Hindlimb muscle (tissue), 1 donor: ENCODE data around the gene KLRF1. TPM values are rescaled to one million over a fixed set of nuclear protein-coding genes. Genes with fewer than 3 reads are reported as not detected.

Experiments used
- DNase-seq: peaks from one replicate; pipeline ENCODE4 v3.0.0-alpha.2; 2013
- polyA plus RNA-seq: library from polyadenylated mRNA; unstranded; fragments of 120-200 nt; gene quantifications from one replicate; pipeline ENCODE4 v1.2.1, GENCODE V29; 2013; ENCODE audit not compliant: insufficient read length

Gene KLRF1, protein sequence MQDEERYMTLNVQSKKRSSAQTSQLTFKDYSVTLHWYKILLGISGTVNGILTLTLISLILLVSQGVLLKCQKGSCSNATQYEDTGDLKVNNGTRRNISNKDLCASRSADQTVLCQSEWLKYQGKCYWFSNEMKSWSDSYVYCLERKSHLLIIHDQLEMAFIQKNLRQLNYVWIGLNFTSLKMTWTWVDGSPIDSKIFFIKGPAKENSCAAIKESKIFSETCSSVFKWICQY
- polyA plus RNA-seq, result 0.23 TPM

DNA sequence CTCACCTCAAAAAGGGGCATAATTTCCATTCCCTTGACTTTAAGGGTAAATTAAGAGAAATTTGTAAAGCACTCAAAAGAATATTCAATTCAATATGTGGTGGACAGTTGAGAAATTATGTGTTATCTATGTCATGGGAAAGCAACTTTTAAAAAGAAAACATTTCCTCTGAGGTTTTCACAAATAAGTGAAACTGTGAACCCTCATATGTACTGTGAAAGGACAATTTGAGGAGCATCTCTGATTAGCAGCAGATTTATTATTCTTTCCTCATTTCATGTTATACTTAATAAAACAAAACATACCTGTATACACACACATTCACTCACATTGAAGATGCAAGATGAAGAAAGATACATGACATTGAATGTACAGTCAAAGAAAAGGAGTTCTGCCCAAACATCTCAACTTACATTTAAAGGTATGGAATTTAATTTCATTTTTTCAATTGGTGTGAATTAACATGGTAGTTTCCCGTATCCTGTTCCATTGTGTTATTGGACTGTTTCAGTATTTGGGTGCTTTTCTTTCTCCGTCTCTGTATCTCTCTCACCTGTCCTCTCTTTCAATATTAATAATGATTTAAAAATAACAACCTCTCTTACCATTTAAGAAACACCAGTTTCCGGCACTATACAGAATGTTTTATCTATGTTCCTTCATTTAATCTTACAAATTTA, at the start of gene KLRF1:
Gene KLRF1 (plus strand): TSS at position 273 of the 680 bp plus-strand sequence. CDS start 64 bp downstream, at position 337.
- no peak for DNase-seq

DNA sequence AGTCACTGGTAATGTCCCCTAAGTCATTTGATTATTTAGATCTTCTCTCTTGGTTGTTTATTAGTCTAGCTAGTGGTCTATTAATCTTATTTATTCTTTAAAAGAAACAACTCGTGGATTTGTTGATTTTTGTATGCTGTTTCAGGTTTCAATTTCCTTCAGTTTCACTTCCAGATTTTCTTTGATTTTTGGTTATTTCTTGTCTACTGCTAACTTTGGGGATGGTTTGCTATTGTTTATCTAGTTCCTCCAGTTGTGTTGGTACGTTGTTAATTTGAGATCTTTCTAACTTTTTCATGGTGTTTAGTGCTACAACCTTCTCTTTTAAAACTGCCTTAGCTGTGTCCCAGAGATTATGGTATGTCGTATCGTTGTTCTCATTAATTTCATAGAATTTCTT, 48.1 kb upstream of the KLRF1 start:
- DNase-seq, result no peak

DNA sequence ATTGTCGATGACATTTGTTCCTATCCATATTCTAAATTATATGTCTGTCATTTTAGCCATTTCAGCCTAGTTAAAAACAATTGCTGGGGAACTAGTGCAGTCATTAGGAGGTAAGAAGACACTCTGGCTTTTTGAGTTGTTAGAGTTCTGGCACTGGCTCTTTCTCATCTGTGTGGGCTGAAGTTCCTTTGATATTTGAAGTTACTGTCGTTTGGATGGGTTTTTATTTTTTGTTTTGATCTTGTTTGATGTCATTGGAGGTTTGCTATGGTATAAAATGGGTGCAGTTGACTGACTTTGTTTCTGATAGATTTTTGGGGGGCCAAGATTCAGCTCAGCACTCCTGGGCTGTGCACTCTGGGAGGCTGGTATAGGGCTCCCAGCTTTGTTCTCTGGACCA, 45.9 kb upstream of the KLRF1 start:
- no peak for DNase-seq

DNA sequence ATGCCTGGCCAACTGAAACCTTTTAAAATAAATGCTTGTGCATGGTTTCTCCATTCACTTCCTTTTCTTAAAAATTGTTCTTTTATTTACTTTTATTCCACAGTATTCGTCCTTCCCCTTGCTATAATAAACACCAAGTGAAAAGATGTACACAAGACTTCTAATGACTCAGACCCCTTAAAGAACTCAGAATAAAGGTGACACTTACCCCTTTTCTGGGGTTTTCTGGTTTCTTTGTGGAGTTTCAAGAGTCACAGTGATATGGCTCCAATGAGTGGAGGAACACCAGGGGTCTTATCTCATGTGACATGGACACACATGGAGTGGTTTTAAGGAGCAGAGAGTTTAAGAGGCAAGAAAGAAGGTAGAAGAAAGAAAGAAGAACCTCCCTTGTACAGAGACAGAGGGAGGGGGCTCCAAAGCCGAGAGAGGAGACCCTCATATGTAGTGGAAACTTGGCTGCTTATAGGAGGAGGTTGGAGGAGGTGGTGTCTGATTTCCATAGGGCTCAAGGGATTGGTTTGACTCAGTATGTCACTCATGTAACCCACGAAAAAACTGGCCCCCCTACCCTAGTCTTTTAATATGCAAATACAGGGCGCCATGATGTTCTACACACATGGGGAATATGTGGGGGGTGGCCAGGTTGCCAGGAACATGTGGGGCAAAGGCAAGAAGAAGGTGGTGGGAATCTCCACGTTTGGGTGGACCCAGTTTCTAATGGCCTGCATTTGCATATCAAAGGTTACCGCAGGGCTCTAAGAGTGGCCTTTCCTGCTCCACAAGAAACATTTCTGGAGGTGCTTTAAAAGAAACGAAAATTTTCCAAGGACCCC, 44.5 kb upstream of the KLRF1 start:
- DNase-seq, result no peak

DNA sequence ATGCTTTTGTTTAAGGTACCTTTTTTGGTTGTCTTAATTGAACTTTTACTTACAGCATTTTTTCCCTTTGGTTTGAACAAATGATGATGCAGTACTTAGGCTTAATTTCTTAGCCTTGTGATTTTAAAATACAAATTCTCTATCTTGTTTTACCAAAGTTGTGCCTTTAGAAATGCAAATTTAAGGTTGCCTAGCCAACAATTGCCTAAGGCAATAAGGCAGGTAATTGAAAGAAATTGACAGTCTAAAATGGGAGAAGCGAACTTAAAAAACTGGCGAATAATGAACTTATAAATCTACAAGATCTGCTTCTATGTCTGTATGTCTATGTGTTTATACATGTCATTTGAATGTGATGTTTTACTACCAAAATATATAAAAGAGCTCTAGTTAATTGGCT, 43.0 kb upstream of the KLRF1 start:
- no peak for DNase-seq

DNA sequence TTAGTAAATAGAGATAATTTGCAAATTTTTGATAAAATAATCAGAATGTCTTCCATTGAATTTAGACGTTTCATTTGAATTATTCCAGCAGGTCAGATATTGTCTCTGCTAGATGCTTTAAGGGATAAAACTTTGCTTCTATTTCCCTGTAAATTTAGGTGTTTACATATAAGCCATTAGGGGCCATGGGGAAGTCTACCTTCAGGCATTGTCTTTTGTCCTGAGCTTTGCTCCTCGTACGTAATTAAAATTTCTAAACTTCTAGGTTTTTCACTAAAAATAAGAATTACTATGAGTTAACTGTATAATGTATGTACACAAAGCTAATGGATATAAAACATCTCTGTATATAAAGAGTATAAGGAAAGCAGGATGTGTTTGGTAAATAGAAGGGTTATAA, 42.5 kb upstream of the KLRF1 start:
- no peak for DNase-seq

DNA sequence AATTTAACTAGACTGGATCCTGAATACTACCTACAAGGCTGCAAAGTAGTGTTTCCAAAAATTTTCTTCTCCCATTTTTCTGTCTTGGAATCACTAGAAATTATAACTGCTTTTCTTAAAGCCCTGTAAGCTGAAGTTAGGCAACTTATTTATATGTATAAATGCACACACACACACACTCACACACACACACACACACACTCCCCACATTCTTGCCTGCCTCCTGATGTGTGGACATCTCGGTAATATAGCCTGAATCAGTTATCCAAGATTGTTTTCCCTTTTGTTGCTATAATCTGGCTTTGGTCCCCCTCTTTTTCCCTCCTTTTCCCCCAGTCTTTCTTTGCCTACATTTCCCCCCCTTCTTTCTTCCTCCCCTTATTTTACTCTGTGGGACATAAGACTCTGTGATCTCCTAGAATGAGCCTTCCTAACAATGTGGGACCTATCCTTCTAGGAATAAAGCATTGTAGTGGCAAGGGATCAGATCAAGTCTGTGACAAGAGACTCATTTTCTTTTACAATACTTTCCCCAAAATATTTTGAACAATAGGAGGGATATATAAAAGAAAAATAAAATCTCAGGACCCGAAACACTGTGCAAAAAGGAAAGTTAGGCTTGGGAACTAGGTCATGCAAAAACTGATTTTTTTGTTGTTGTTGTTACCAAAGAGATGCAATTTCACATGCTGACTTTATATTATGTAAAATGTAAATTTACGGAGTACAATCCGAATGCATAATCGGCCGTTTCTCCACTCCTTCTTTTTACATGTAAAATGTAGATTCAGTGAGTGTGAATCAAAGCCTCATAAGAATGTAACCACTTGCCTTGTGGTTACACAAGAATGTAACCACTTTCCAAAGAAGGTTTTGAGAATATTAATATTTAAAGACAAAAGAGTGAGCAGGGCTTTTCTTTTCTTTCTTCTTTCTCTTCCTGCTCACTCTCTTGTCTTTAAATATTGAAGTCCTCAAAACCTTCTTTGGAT, 40.3 kb upstream of the KLRF1 start:
- no peak for DNase-seq

DNA sequence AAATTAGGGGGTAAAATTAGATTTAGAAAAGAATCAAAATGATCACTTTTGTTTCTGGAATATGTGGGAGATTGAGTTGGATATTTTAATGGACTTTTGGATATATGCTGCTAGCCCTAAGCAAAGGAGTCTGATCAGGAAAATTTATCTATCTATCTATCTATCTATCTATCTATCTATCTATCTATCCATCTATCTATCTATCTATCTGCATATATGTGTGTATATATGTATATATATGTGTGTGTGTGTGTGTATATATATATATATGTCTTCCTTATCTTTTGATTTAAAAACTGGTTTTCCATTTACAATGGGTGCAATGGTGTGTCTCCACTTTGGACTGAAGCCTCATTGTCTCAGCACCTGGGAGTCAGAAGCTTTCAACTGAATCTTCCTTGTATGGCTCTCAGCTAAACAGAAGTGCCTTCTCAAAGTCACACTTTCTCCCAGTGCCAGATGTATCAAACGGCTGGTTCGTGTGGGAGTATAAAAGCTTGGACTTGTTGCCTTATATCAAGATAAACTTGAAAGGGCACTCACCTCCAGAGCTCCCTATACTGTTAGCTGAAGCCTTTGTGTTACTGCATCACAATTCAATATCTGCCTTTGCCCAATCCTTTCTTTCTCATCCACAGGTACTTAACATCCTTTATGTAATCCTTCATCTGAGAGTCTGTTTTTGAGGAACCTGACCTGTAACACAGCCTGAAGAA, 34.9 kb upstream of the KLRF1 start:
- no peak for DNase-seq

DNA sequence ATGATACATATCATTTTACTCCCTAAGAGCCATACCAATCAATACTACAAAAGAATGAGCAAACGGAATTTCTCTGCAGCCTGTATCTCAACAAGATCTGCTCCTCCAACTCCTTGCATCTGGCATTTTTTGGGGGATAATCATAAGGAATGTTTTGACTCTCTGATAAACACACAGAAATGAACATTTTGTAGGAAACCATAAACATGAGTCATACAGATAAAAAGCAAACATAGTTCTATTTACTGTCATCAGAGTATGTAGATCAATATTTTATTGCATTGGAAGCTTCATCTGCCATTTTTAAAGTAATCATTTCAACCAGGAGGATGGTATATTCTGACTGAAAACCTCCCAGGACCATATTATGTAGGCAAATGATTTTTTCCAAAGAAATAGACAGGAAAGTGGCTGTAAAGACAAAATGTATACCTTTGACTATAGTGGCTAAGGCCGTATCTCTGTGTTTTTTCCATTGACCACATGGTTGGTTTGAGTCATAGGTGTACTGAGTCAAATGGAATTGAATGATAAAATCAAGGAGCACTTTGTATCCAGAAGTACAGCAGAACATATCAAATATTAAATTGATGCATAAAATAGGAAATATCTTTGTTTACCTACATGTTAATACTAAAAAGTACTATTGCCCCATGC, 34.2 kb upstream of the KLRF1 start:
- no peak for DNase-seq

DNA sequence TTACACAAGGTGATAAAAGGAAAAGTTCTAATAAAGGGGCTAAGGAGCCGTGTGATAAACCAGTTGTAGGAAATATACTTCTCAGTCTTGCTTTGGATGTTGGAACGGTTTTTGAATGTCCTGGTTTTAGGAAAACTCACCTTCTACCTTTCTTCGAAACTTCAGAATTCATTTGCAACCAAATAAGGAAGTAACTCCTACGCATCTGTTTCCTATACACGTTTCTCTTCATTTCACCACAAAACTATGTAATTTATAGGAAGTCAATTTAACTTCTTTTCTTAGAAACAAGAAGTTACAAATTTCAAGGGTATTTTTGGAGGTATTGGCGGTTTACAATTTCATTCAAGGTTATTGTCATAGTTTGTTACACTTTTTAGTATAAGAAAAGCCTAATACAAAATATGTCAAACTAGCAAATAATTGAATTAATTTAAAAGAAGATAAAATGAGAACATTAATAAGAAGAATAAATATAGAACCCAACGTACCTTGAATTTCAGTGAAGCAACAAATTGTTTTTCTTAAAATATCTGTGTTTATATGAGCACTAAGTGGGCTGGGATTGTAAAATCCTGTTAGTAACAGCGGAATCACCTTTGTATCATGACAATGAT, 33.4 kb upstream of the KLRF1 start:
- no peak for DNase-seq

DNA sequence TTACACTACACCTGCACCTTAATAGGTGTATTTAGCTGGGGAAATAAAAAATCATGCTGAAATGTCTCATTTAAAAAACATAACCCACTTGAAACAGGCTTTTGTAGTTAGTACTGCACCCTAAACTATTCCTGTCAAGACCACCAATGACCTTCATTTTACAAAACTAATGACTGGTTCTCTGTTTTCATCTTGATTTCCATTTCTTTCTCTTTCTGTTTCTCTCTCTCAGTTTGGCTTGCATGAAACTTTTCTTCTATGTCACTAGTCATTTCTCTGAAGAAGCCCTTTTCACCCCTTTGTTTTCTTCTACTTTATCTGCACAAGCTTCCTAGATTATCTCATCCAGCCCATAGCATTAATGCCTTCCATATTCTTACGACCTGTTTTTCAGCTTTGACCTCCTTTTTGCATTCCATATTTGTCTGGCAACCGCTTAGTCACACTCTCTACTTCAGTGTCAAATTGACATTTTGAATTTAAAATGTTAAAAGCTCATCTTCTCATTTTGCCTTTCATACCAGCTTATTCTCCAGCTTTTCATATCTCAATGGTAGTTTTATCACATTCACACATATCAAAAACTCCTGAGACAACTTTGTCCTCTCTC, 32.7 kb upstream of the KLRF1 start:
- no peak for DNase-seq

DNA sequence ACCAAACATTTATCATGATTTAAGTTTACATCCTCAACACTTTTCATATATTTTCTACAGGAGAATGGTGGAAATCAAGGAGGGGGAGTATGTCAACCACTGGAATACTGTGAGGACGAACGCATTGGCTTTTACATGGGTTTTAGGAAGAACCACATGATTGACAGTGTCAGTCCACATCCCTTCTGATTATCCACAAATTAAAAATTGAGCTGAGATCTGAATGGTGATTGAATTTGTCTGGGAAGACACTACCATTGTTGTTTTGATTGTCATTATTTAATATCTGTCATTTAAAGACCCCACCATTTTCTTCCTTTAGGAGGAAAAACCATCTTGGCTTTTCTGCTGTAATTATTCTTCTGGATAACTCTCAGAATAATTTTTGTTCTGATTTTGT, 31.3 kb upstream of the KLRF1 start:
- DNase-seq, result no peak

DNA sequence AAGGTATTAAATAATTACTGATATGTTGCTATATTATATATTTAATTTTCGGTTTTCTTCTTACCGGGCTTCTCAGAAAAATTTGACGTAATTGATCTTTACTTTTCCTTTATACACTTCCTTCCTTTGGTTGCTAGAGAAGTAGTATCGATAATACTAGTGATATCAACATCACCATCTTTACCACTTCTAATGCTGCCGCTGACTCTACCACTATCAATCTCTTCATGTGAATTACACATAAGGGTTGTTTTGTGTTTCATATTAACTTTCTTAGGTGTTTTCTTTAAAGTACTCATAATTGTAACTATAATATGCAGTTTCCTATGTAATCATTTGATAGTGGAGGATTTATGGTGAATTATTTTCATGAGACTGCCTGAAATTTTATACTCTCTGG, 30.9 kb upstream of the KLRF1 start:
- no peak for DNase-seq

DNA sequence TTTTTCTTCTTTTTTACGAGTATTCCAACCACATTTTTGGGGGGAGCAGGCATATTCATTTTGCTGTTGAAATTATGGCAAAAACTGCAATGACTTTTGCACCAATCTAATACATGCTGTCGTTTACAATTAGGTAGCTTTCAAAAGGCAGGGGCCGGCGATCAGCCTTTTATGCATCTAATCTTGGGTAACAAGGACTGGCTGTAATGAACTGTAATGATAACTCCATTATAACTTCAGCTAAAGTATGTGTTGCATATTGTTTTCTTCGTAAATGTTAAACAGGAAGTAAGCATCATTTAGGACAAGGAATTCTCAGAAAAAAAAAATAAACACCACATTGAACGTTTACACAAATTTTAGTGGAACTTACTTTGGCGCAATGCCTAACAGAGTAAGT, 30.3 kb upstream of the KLRF1 start:
- no peak for DNase-seq

DNA sequence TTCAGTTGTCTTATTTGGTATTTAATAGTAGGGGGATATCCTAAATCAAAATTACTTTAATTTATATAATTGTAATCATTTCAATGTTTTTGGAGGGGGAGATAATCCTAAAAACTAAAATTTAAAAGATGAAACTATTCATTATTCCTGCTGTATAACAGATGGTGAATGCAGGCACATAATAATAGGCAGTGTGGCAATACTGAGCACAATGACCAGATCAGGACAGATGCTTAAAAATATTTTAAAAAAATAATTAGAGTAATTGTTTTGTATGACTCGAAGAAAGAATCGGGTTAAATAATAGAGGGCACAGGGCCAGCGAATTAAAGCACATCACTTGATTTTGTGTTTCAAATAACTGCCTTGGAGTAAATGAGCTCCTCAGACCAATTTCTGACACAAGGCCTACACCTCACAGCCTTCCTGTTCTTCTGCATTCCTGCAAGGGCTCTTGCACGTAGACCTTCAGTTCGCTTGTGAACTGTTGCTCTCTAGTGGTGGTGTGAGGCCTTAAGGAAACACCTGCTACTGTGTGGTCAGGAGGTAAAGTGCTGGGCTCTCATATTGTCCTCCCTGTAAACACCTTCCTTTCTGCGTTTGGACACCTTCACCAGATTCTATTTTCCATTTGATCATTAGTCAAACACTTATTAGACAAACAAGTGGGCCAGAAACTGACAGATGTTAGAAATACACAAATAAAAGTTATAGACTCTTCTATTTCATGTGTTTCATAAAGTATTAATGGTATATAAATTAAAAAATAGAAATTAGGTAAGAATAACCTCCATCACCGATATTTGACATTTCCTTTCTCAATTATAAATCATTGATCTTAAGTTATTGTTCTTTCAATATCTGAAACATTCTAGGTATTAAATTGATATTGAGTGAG, 29.3 kb upstream of the KLRF1 start:
- DNase-seq, result no peak

DNA sequence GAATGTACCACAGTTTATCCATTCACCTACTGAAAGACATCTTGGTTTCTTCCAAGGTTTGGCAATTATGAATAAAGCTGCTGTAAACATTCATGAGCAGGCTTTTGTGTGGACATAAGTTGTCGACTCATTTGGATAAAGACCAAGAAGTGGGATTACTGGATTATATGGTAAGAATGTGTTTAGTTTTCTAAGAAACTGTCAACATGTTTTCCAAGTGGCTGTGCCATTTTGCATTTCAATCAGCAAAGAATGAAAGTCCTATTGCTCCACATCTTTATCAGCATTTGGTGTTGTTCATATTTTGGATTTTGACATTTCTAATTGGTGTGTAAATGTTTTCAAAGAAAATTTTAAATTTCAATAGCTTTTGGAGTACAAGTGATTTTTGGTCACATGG, 27.3 kb upstream of the KLRF1 start:
- no peak for DNase-seq

DNA sequence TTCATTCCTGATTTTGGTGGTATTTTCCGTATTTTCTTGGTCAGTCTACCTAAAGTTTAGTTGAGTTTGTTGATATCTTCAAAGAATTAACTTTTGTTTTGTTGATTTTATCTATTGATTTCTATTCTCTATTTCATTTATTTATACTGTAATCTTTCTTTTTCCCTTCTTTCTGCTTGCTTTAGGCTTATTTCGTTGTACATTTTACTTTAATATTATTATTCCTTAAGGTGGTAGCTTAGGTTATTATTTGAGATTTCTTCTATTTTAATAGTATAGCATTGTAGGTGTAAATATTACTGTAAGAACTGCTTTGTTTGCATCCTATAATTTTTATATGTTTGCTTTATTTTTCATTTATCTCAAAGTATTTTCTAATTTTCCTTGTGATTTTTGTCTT, 21.4 kb upstream of the KLRF1 start:
- no peak for DNase-seq

DNA sequence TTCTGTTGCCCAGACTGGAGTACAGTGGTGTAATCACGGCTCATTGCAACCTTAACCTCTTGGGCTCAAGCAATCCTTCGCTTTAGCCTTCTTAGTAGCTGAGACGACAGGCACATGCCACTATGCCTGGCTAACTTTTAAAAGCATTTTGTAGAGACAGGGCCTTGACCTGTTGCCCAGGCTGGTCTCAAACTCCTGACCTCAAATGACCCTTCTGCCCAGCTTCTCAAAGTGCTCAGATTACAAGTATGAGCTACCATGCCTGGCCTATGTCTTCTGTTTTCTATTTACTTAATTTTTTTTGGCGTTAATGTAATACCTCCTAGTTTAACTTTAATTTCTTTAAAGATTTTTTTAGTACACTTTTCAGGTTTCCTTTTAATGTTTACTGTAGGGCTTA, 20.6 kb upstream of the KLRF1 start:
- DNase-seq, result no peak

DNA sequence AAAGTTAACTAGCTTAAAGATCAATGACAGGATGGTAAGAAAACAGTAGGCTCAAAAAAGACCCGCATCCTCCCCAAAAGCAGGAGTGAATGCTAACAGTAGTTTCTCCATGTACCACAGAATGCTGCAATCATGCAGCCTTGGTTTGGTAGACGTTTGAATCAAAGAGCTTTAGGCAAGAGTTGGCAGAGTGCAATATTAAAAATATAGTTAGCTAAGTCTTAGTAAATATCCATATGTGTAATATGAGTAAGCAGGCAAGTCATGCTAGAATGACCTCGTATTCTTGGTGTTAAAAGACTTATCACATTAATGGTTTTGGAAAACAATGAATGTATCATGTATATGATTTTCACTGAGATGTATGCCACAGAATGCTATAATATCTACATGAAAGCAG, 18.8 kb upstream of the KLRF1 start:
- no peak for DNase-seq
